Neural cell (in vitro differentiated cells): Measurements from ENCODE around the gene SUMO3. TPM values are rescaled to one million over a fixed set of nuclear protein-coding genes. Genes with fewer than 3 reads are reported as not detected.

Experiments used
- H2AFZ ChIP-seq: fragments of 200-600, 300-800 bp; sonication (generic), shearing (Covaris generic); 2 replicates; pipeline ENCODE4 v1.6.0; 2014; ENCODE audit warnings: low read depth, mild to moderate bottlenecking, antibody characterized with exemption, low read length, moderate library complexity
- H3F3A ChIP-seq: fragments of 200-600 bp; shearing (Covaris generic); 2 replicates; pipeline ENCODE4 v1.6.1; 2016; ENCODE audit warnings: mild to moderate bottlenecking, moderate library complexity, mixed read lengths, antibody characterized with exemption, low read length; ENCODE audit not compliant: insufficient read depth, poor library complexity, severe bottlenecking
- H3K27ac ChIP-seq: fragments of 200-600, 300-800 bp; sonication (generic), shearing (Covaris generic); 2 replicates; pipeline ENCODE4 v1.5.1; 2014; ENCODE audit warnings: mild to moderate bottlenecking, low read length, moderate library complexity
- H3K27me3 ChIP-seq: fragments of 300-800, 200-600 bp; sonication (generic), shearing (Covaris generic); 2 replicates; pipeline ENCODE4 v1.6.0; 2014; ENCODE audit warnings: mild to moderate bottlenecking, low read depth, low read length, moderate library complexity; ENCODE audit not compliant: insufficient read depth
- H3K36me3 ChIP-seq: fragments of 300-800, 200-600 bp; sonication (generic), shearing (Covaris generic); 2 replicates; pipeline ENCODE4 v1.5.1; 2014; ENCODE audit warnings: mild to moderate bottlenecking, antibody characterized with exemption, low read length, moderate library complexity; ENCODE audit not compliant: insufficient read depth
- H3K4me2 ChIP-seq: fragments of 300-800, 200-600 bp; sonication (generic), shearing (Covaris generic); 2 replicates; pipeline ENCODE4 v1.6.0; 2014; ENCODE audit warnings: mild to moderate bottlenecking, low read length
- H3K4me3 ChIP-seq: fragments of 300-800, 200-600 bp; sonication (generic), shearing (Covaris generic); 2 replicates; pipeline ENCODE4 v1.5.1; 2014; ENCODE audit warnings: mild to moderate bottlenecking, low read length, moderate library complexity
- H3K79me2 ChIP-seq: fragments of 200-600 bp; shearing (Covaris generic); replicated peaks from 2 replicates; pipeline ENCODE4 v1.6.0; 2014; ENCODE audit warnings: mild to moderate bottlenecking, low read length, moderate library complexity; ENCODE audit not compliant: insufficient read depth
- H3K9ac ChIP-seq: fragments of 300-800, 200-600 bp; sonication (generic), shearing (Covaris generic); 2 replicates; pipeline ENCODE4 v1.6.1; 2016; ENCODE audit warnings: mild to moderate bottlenecking, low read length, mixed read lengths
- H3K9me2 ChIP-seq: fragments of 200-600 bp; shearing (Covaris generic); 2 replicates; pipeline ENCODE4 v1.6.1; 2016; ENCODE audit warnings: mild to moderate bottlenecking, low read length, mixed read lengths; ENCODE audit not compliant: insufficient read depth
- H3K9me3 ChIP-seq: fragments of 200-600, 300-800 bp; sonication (generic), shearing (Covaris generic); 2 replicates; pipeline ENCODE4 v1.6.1; 2016; ENCODE audit warnings: mild to moderate bottlenecking, mixed run types, low read length, moderate library complexity, mixed read lengths
- H4K20me1 ChIP-seq: fragments of 200-600 bp; shearing (Covaris generic); 2 replicates; pipeline ENCODE4 v1.6.1; 2016; ENCODE audit warnings: mild to moderate bottlenecking, mixed run types; ENCODE audit not compliant: insufficient read depth
- CTCF ChIP-seq: fragments of 450-650 bp; IDR thresholded peaks from 2 replicates; pipeline ENCODE4 v1.5.1; 2014; ENCODE audit warnings: antibody characterized with exemption, mild to moderate bottlenecking, moderate library complexity; ENCODE audit not compliant: poor library complexity, severe bottlenecking
- EP300 ChIP-seq: fragments of 450-650 bp; conservative IDR thresholded peaks from 2 replicates; pipeline ENCODE4 v1.6.1; 2014; ENCODE audit warnings: antibody characterized with exemption, mild to moderate bottlenecking, moderate library complexity; ENCODE audit not compliant: poor library complexity, severe bottlenecking
- EZH2 ChIP-seq: fragments of 200-600, 300-800 bp; shearing (Covaris generic), sonication (generic); IDR thresholded peaks from 2 replicates; pipeline ENCODE4 v1.6.1; 2014; ENCODE audit warnings: antibody characterized with exemption, low read length, borderline replicate concordance, mild to moderate bottlenecking; ENCODE audit not compliant: insufficient read depth, poor library complexity, severe bottlenecking
- MXI1 ChIP-seq: fragments of 450-650 bp; conservative IDR thresholded peaks from 2 replicates; pipeline ENCODE4 v1.6.1; 2014; ENCODE audit warnings: antibody characterized with exemption, mild to moderate bottlenecking; ENCODE audit not compliant: poor library complexity, severe bottlenecking
- POLR2AphosphoS5 ChIP-seq: IDR thresholded peaks from 2 replicates; pipeline ENCODE4 v1.6.1; 2012
- RAD21 ChIP-seq: fragments of 450-650 bp; conservative IDR thresholded peaks from 2 replicates; pipeline ENCODE4 v1.6.1; 2014; ENCODE audit warnings: antibody characterized with exemption, mild to moderate bottlenecking, moderate library complexity
- REST ChIP-seq: IDR thresholded peaks from 2 replicates; pipeline ENCODE4 v1.6.1; 2012; ENCODE audit warnings: borderline replicate concordance
- SMC3 ChIP-seq: fragments of 450-650 bp; conservative IDR thresholded peaks from 2 replicates; pipeline ENCODE4 v1.6.1; 2014; ENCODE audit warnings: antibody characterized with exemption, mild to moderate bottlenecking, moderate library complexity; ENCODE audit not compliant: poor library complexity
- TAF1 ChIP-seq: IDR thresholded peaks from 2 replicates; pipeline ENCODE4 v1.6.1; 2012; ENCODE audit warnings: low read depth
- polyA plus RNA-seq: library from polyadenylated mRNA; depleted of rRNA; stranded (reverse); fragments of >200 nt; gene quantifications from 2 replicates; pipeline ENCODE4 v1.2.3, GENCODE V29; 2014

SUMO3 gene
- polyA plus RNA-seq, 1 donor from 2014 or later, result 113 TPM

GRCh38 chr21:44783020-44783696, 34.7 kb downstream of the SUMO3 start:
- no peak overlapping the region for H3K27ac ChIP-seq
- H3K27me3 ChIP-seq, result no peaks in the 10 kb centered on the region
- H3K36me3 ChIP-seq, result no peaks in the 10 kb centered on the region
- no peak overlapping the region for H3K9ac ChIP-seq
- H4K20me1 ChIP-seq, result no peaks in the 10 kb centered on the region
- no peak overlapping the region for H3K4me2 ChIP-seq
- H3K9me2 ChIP-seq, result no peaks in the 10 kb centered on the region
- H3K79me2 ChIP-seq, result no peaks in the 10 kb centered on the region
- no peak for TF ChIP-seq TAF1
- no peak for TF ChIP-seq REST
- TF ChIP-seq POLR2AphosphoS5, result no peak
- no peak for TF ChIP-seq EZH2
- no peak for TF ChIP-seq CTCF
- TF ChIP-seq EP300, result no peak
- TF ChIP-seq MXI1, result no peak
- TF ChIP-seq SMC3, result no peak
- TF ChIP-seq RAD21, result no peak
- no peak overlapping the region for H2AFZ ChIP-seq
- H3K9me3 ChIP-seq, result no peaks in the 10 kb centered on the region
- no peak overlapping the region for H3K4me3 ChIP-seq
- H3F3A ChIP-seq, result no peaks in the 10 kb centered on the region

GRCh38 chr21:44780767-44781459, 36.9 kb downstream of the SUMO3 start:
- H3F3A ChIP-seq, result no peaks in the 10 kb centered on the region
- H4K20me1 ChIP-seq, result no peaks in the 10 kb centered on the region
- no peaks in the 10 kb centered on the region for H3K9me2 ChIP-seq
- no peak overlapping the region for H3K4me3 ChIP-seq
- H3K27ac ChIP-seq, result no peak overlapping the region
- no peak for TF ChIP-seq MXI1
- TF ChIP-seq EZH2, result no peak
- no peak for TF ChIP-seq SMC3
- no peak for TF ChIP-seq REST
- no peak for TF ChIP-seq TAF1
- no peak for TF ChIP-seq CTCF
- TF ChIP-seq POLR2AphosphoS5, result no peak
- no peak for TF ChIP-seq RAD21
- no peak for TF ChIP-seq EP300
- no peak overlapping the region for H2AFZ ChIP-seq
- H3K9me3 ChIP-seq, result no peaks in the 10 kb centered on the region
- H3K9ac ChIP-seq, result no peak overlapping the region
- no peak overlapping the region for H3K4me2 ChIP-seq
- H3K36me3 ChIP-seq, result no peaks in the 10 kb centered on the region
- H3K27me3 ChIP-seq, result no peaks in the 10 kb centered on the region
- H3K79me2 ChIP-seq, result no peaks in the 10 kb centered on the region
